ENCODE results near the gene FAM20C. TPM values are rescaled to one million over a fixed set of nuclear protein-coding genes. Genes with fewer than 3 reads are reported as not detected.

The FAM20C gene
- total RNA-seq, 3 donors from 2014 or later, result 20.7 to 47.7 (median 26.5) TPM

DNA sequence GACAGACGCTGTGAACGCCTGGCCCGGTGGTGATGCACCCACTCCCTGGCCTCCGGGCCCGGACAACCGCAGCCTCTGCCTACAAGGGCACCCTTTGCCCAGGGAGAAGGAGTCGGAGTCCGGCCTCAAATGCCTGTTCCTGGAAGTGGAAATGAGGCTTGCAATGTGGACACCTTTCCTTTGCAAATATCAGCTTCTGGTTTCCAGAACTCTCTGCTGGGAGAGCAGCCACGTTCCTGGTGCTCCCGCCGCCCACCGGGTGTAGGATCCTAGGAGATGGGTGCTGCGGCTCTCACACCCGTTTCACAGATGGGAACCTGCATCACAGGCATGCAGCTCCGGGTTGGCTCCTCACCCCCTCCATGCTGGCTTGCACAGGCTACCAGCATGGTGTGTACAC lies 100.5 kb downstream of the FAM20C start:
- H3K36me3 ChIP-seq (ENCODE audit: low read depth), result no peaks in the 10 kb centered on the region
- intact Hi-C loops (cut with DNase I, micrococcal nuclease), result no loop called here
- no peak overlapping the region for H3K4me3 ChIP-seq
- no peak for TF ChIP-seq CTCF (IDR thresholded peaks at IDR 0.05)
- ATAC-seq (no peak), DNase-seq (peak in 1 of 3 donors; percentile 24)
- H3K9me3 ChIP-seq, result no peaks in the 10 kb centered on the region
- H3K4me1 ChIP-seq (ENCODE audit: low read depth), result peaks cover 8% of the 10 kb centered on the region

GRCh38 chr7:293681-294439 lies 101.5 kb downstream of the FAM20C start:
- DNase-seq (peak in 2 of 3 donors; percentile 43 to 57), ATAC-seq (peak; percentile 67)
- Histone ChIP-seq H3K9me3 (no peaks in the 10 kb centered on the region), H3K36me3 (ENCODE audit: low read depth) (no peaks in the 10 kb centered on the region), H3K4me1 (ENCODE audit: low read depth) (peaks cover 8% of the 10 kb centered on the region), H3K4me3 (no peak overlapping the region)
- TF ChIP-seq CTCF (IDR thresholded peaks at IDR 0.05), result no peak
- intact Hi-C loops (cut with DNase I, micrococcal nuclease), result no loop called here

GRCh38 chr7:294440-295154 lies 102.2 kb downstream of the FAM20C start:
- intact Hi-C loops (cut with DNase I, micrococcal nuclease), result no loop called here
- Histone ChIP-seq H3K36me3 (ENCODE audit: low read depth) (no peaks in the 10 kb centered on the region), H3K4me1 (ENCODE audit: low read depth) (peaks cover 8% of the 10 kb centered on the region), H3K4me3 (no peak overlapping the region), H3K9me3 (no peaks in the 10 kb centered on the region)
- no peak for TF ChIP-seq CTCF (IDR thresholded peaks at IDR 0.05)
- ATAC-seq (peak; percentile 72), DNase-seq (peak in 1 of 3 donors; percentile 57)

DNA sequence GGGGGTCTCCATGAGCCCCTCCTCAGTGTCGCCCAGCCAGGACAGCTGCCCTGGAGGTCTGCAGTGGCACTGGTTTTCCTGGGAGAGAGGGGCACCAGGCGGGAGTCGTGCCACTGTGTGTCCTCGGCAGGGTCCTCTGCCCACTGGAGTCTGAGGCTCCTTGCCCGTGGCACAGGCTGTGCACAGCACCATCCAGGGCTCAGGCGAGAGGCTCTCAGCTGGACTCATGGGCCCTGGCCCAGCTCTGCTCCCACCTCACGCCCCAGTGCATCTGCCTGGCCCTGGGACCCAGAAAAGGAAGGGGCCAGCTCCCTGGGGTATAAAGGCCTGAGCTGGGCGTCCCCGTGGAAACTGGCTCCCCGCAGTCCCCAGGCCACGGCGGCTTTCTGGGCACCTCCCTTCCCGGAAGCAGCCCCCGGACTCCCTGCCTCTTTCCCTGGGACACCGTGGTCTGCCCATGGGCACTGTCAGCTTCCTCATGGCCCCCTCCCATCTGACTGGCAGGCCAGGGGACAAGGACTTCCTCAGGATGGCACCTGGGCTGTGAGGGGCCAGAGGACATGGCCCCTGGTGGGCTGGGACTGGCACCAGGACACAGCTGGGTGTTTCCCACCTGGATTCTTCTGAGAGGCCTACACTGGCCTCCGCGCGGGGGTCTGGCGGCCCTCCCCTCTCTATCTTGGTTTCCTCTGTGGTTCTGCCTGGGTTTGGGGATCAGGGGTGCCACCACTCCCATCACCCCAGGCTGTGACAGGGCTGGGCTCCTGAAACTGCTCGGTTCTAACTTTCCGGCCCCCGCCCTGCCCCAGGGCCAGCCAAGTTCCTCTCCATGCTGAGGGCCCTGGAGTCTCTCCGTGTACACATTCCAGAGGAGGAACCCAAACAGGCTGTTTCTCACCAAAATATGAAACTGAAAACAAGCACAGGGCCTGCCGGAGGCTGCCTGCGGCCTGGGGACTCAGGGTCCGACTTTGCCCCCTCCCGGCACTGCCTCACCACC lies 103.1 kb downstream of the FAM20C start:
- no peak for ATAC-seq
- intact Hi-C loops (cut with DNase I, micrococcal nuclease), result no loop called here
- DNase-seq, result peak in 1 of 3 donors; percentile 28

More for the DNA sequence above, 103.1 kb downstream of the FAM20C start:
- Histone ChIP-seq H3K36me3 (ENCODE audit: low read depth) (no peaks in the 10 kb centered on the region), H3K9me3 (no peaks in the 10 kb centered on the region), H3K4me1 (ENCODE audit: low read depth) (peaks cover 5% of the 10 kb centered on the region), H3K4me3 (no peak overlapping the region)
- TF ChIP-seq CTCF (IDR thresholded peaks at IDR 0.05), result no peak
